SU-DHL-6 (cell line): ENCODE results near the gene MTA3.

Experiments
- CTCF ChIP-seq: fragments of 200-600 bp; sonication (generic); IDR thresholded peaks from one replicate; pipeline ENCODE4 v1.5.1; 2017; ENCODE audit warnings: antibody characterized with exemption, mild to moderate bottlenecking, low read length, moderate library complexity; ENCODE audit not compliant: insufficient read depth, poor library complexity, severe bottlenecking
- EZH2phosphoT487 ChIP-seq: fragments of 200-600 bp; sonication (generic), shearing (Covaris generic); conservative IDR thresholded peaks from 2 replicates; pipeline ENCODE4 v1.6.1; 2018; ENCODE audit warnings: mild to moderate bottlenecking, antibody characterized with exemption, low read length, moderate library complexity, mixed read lengths

DNA sequence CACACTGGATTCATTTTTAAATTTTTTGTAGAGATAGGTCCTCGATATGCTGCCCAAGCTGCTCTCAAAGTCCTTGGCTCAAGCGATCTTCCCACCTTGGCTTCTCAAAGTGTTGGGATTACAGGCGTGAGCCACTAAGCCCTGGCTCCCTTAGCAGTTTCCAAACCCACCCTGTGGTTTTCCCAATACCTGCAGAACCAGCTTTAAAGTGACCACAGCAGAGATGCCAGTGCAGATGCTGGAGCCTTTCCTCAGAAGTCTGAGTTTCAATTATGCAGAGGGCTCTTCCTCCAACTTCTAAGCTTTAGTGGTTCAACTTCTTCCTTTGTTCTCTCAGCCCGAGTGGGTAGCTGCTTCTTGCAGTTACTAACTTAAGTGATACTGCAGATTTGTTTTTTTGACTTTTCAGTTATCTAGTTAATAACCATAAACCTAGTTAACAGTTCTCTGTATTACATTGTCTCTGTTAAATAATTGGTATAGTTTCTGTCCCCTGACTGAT, 232.1 kb downstream of the MTA3 start:
- TF ChIP-seq CTCF (no peak), EZH2phosphoT487 (no peak)
